SU-DHL-6 (cell line): ENCODE measurements around the gene ZRANB3.

ENCODE experiments used
- H2AFZ ChIP-seq: fragments of 200-600 bp; sonication (generic); 2 replicates; pipeline ENCODE4 v1.6.1; 2014; ENCODE audit warnings: low read depth, mild to moderate bottlenecking, moderate library complexity, mixed read lengths, antibody characterized with exemption, low read length; ENCODE audit not compliant: severe bottlenecking
- H3F3A ChIP-seq: fragments of 200-600 bp; shearing (Covaris generic); 2 replicates; pipeline ENCODE4 v1.6.0; 2016; ENCODE audit warnings: antibody characterized with exemption, mild to moderate bottlenecking; ENCODE audit not compliant: insufficient read depth
- H3K27ac ChIP-seq: fragments of 200-600 bp; sonication (generic); 2 replicates; pipeline ENCODE4 v1.5.1; 2016; ENCODE audit warnings: low read depth, mild to moderate bottlenecking, low read length, moderate library complexity, mixed read lengths
- H3K27me3 ChIP-seq: fragments of 200-600 bp; sonication (generic), shearing (Covaris generic); 2 replicates; pipeline ENCODE4 v1.6.0; 2014; ENCODE audit warnings: mild to moderate bottlenecking, low read length
- H3K36me3 ChIP-seq: fragments of 200-600 bp; sonication (generic); 2 replicates; pipeline ENCODE4 v1.6.1; 2014; ENCODE audit warnings: mild to moderate bottlenecking, low read length, mixed read lengths
- H3K4me2 ChIP-seq: fragments of 300-600, 200-600 bp; shearing (Covaris generic), sonication (generic); 2 replicates; pipeline ENCODE4 v1.6.0; 2014; ENCODE audit warnings: low read length, low read depth, mild to moderate bottlenecking; ENCODE audit not compliant: poor library complexity, severe bottlenecking
- H3K4me3 ChIP-seq: fragments of 200-600 bp; sonication (generic); 2 replicates; pipeline ENCODE4 v1.5.1; 2014; ENCODE audit warnings: antibody characterized with exemption, low read length, mild to moderate bottlenecking, mixed read lengths; ENCODE audit not compliant: insufficient read depth, poor library complexity, severe bottlenecking
- H3K79me2 ChIP-seq: fragments of 200-600 bp; sonication (generic); 2 replicates; pipeline ENCODE4 v1.6.1; 2014; ENCODE audit warnings: mild to moderate bottlenecking, low read length, moderate library complexity; ENCODE audit not compliant: insufficient read depth
- H3K9ac ChIP-seq: fragments of 200-600 bp; sonication (generic); 2 replicates; pipeline ENCODE4 v1.7.0; 2014; ENCODE audit warnings: mild to moderate bottlenecking, low read length
- H3K9me2 ChIP-seq: fragments of 200-600 bp; sonication (generic); replicated peaks from 2 replicates; pipeline ENCODE4 v1.6.1; 2014; ENCODE audit warnings: low read length; ENCODE audit not compliant: insufficient read depth
- H3K9me3 ChIP-seq: fragments of 200-600 bp; sonication (generic); 2 replicates; pipeline ENCODE4 v1.6.1; 2014; ENCODE audit warnings: low read length, mixed read lengths; ENCODE audit not compliant: insufficient read depth
- H4K20me1 ChIP-seq: fragments of 200-600 bp; sonication (generic); 2 replicates; pipeline ENCODE4 v1.6.1; 2014; ENCODE audit warnings: low read depth, mild to moderate bottlenecking, antibody characterized with exemption, low read length, moderate library complexity, mixed read lengths
- EZH2phosphoT487 ChIP-seq: fragments of 200-600 bp; sonication (generic), shearing (Covaris generic); conservative IDR thresholded peaks from 2 replicates; pipeline ENCODE4 v1.6.1; 2018; ENCODE audit warnings: mild to moderate bottlenecking, antibody characterized with exemption, low read length, moderate library complexity, mixed read lengths
- TF ChIP-seq, protein P1 (sequence below): fragments of 200-600 bp; sonication (generic); IDR thresholded peaks from one replicate; pipeline ENCODE4 v1.5.1; 2017; ENCODE audit warnings: antibody characterized with exemption, mild to moderate bottlenecking, low read length, moderate library complexity; ENCODE audit not compliant: insufficient read depth, poor library complexity, severe bottlenecking

Gene ZRANB3

GRCh38 chr2:135183822-135184221 lies 347.2 kb downstream of the ZRANB3 start:
- Histone ChIP-seq H3K4me2 (no peak overlapping the region), H3K36me3 (no peaks in the 10 kb centered on the region), H3K9me2 (no peaks in the 10 kb centered on the region), H3K27me3 (no peaks in the 10 kb centered on the region), H3K9ac (no peak overlapping the region), H3K79me2 (no peaks in the 10 kb centered on the region), H4K20me1 (no peaks in the 10 kb centered on the region), H2AFZ (no peak overlapping the region), H3K27ac (no peak overlapping the region), H3F3A (no peaks in the 10 kb centered on the region; the same call in 1 of the 2 replicates), H3K9me3 (no peaks in the 10 kb centered on the region), H3K4me3 (no peak overlapping the region)
- TF ChIP-seq, protein P1, sequence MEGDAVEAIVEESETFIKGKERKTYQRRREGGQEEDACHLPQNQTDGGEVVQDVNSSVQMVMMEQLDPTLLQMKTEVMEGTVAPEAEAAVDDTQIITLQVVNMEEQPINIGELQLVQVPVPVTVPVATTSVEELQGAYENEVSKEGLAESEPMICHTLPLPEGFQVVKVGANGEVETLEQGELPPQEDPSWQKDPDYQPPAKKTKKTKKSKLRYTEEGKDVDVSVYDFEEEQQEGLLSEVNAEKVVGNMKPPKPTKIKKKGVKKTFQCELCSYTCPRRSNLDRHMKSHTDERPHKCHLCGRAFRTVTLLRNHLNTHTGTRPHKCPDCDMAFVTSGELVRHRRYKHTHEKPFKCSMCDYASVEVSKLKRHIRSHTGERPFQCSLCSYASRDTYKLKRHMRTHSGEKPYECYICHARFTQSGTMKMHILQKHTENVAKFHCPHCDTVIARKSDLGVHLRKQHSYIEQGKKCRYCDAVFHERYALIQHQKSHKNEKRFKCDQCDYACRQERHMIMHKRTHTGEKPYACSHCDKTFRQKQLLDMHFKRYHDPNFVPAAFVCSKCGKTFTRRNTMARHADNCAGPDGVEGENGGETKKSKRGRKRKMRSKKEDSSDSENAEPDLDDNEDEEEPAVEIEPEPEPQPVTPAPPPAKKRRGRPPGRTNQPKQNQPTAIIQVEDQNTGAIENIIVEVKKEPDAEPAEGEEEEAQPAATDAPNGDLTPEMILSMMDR = no peak
- TF ChIP-seq EZH2phosphoT487 = no peak

DNA sequence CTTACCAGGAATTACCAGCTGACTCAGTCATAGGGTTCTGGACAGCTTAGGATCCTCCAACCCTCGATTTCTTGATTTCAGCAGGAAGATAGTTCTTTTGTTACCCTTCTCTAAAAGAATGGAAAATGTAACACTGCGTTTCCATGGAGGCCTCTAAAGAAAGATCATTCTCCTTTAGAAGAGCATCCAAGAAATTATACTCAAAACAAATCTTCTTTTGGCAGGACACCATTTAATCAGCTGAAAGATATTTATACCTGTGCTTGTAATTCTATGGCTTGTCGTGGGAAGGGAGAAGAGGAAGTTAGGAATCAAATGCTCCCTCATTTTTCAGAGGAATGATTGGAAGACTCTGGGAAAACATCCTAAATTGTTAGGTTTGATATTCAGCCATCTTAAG lies 348.4 kb downstream of the ZRANB3 start:
- Histone ChIP-seq H3K27ac (no peak overlapping the region), H3K9me3 (no peaks in the 10 kb centered on the region), H3K4me3 (no peak overlapping the region), H3F3A (no peaks in the 10 kb centered on the region; the same call in 1 of the 2 replicates), H3K9ac (no peak overlapping the region), H3K79me2 (no peaks in the 10 kb centered on the region), H4K20me1 (no peaks in the 10 kb centered on the region), H3K36me3 (no peaks in the 10 kb centered on the region), H3K4me2 (no peak overlapping the region), H3K27me3 (no peaks in the 10 kb centered on the region), H3K9me2 (no peaks in the 10 kb centered on the region), H2AFZ (no peak overlapping the region)
- TF ChIP-seq, protein P1 = no peak
- TF ChIP-seq EZH2phosphoT487 = no peak

DNA sequence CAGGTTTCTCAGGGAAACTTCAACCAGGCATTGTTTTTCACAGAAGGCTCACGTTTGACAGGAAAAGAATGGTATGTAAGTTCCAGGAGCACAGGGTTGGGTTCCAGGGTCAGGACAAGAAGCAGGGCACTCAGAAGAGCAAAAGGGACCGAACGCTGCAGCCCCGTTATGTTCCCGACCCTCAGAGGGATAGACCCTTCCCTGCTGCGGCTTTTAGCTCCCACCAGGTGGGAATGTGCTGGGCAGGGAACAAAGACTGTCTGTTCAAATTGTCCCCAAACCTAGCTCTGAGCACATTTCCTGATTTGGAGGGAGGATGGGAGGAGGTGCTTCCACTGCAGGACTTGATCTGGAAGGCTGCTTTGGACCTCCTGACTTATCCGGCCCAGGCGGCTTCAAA lies 348.8 kb downstream of the ZRANB3 start:
- no peaks in the 10 kb centered on the region for H3K27me3 ChIP-seq
- no peaks in the 10 kb centered on the region for H3K79me2 ChIP-seq
- no peaks in the 10 kb centered on the region for H3K36me3 ChIP-seq
- no peak for TF ChIP-seq EZH2phosphoT487
- TF ChIP-seq, protein P1 = no peak
- H3K4me2 ChIP-seq = no peak overlapping the region
- no peaks in the 10 kb centered on the region for H3K9me3 ChIP-seq
- H3K27ac ChIP-seq = no peak overlapping the region
- no peak overlapping the region for H3K9ac ChIP-seq
- H3K9me2 ChIP-seq = no peaks in the 10 kb centered on the region
- H2AFZ ChIP-seq = no peak overlapping the region
- H3K4me3 ChIP-seq = no peak overlapping the region
- no peaks in the 10 kb centered on the region; the same call in 1 of the 2 replicates for H3F3A ChIP-seq
- H4K20me1 ChIP-seq = no peaks in the 10 kb centered on the region

DNA sequence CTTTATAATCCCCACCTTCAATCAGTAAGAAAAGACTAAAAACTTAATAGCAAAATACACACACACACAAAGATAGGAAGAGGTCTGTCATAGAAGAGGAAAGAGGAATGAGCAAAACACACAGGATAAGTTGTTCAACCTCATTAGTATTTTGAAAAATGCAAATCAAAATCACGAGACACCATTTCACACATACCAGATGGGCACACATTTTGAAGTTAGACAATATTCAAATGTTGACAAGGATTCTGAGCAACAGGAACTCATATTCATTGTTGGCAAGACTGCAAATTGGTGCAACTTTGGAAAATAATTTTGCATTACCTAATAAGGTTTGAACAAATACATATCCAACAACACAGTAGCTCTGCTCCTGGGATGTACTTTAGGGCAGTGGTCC lies 351.3 kb downstream of the ZRANB3 start:
- no peaks in the 10 kb centered on the region for H3K79me2 ChIP-seq
- no peak overlapping the region for H2AFZ ChIP-seq
- H3K27me3 ChIP-seq = no peaks in the 10 kb centered on the region
- no peak overlapping the region for H3K4me3 ChIP-seq
- no peaks in the 10 kb centered on the region for H4K20me1 ChIP-seq
- no peak overlapping the region for H3K9ac ChIP-seq
- no peak for TF ChIP-seq EZH2phosphoT487
- TF ChIP-seq, protein P1 = no peak
- H3K9me2 ChIP-seq = no peaks in the 10 kb centered on the region
- no peaks in the 10 kb centered on the region; the same call in 1 of the 2 replicates for H3F3A ChIP-seq
- no peaks in the 10 kb centered on the region; the same call in 1 of the 2 replicates for H3K36me3 ChIP-seq
- H3K27ac ChIP-seq = no peak overlapping the region
- no peak overlapping the region for H3K4me2 ChIP-seq
- H3K9me3 ChIP-seq = no peaks in the 10 kb centered on the region
